HepG2 (cell line): ENCODE results near the gene ESYT2. TPM values are rescaled to one million over a fixed set of nuclear protein-coding genes. Genes with fewer than 3 reads are reported as not detected.

Experiments used
- ATAC-seq: fragments of 200-7000 bp; cut with Tn5 transposase; 3 replicates; pipeline ENCODE4 v1.9.1; 2020; ENCODE audit warnings: mild to moderate bottlenecking, moderate library complexity
- BruUV-seq: library from RNA; stranded (reverse); fragments of 400-500 nt; replicated peaks from 2 replicates; lab custom pipeline; 2021; lab: Mats Ljungman, UMichigan
- CTCF ChIA-PET: fragments of 300-600 bp; formaldehyde crosslinking; extraction: SDS; loops from one replicate; lab custom pipeline; 2021; ENCODE audit warnings: low total read pairs, inconsistent platforms, low intra/inter-chr PET ratio; lab: Yijun Ruan, JAX
- POLR2A ChIA-PET: fragments of 350-600 bp; sonication (Branson Sonifier 250); formaldehyde crosslinking; loops from one replicate; lab custom pipeline; 2020; ENCODE audit warnings: antibody characterized with exemption, inconsistent platforms; lab: Yijun Ruan, JAX
- DNase-seq: peaks from one replicate; pipeline ENCODE4 v3.0.0-alpha.2; 2015; ENCODE audit warnings: low spot score
- FAIRE-seq: peaks from 3 replicates; lab custom pipeline; 2011; peaks lifted over from hg19 to GRCh38; lab: Jason Lieb, UNC
- H2AFZ ChIP-seq: one replicate; pipeline ENCODE4 v1.6.1; 2011; ENCODE audit warnings: low read length, inconsistent platforms
- H3K27ac ChIP-seq: fragments of 300-600 bp; 3 replicates; pipeline ENCODE4 v1.8.0; 2011; ENCODE audit warnings: mixed run types, mild to moderate bottlenecking, mixed read lengths, low read length, inconsistent platforms; ENCODE audit not compliant: insufficient read depth; ENCODE audit errors: extremely low read length
- H3K27me3 ChIP-seq, 2 experiments: fragments of 200-600 bp in 1 of 2; 2 replicates in 1 of 2; 3 replicates in 1 of 2; pipeline versions ENCODE4 v1.6.0 to v1.8.0; 2011; ENCODE audit warnings: low read length in 2 of 2, mild to moderate bottlenecking in 2 of 2, moderate library complexity in 2 of 2, inconsistent platforms in 1 of 2; ENCODE audit not compliant: insufficient read depth in 2 of 2, control insufficient read depth in 1 of 2
- H3K36me3 ChIP-seq, 2 experiments: fragments of 200-600 bp in 1 of 2; replicated peaks in 1 of 2; 2 replicates in 1 of 2; 3 replicates in 1 of 2; pipeline versions ENCODE4 v1.5.1 to v1.8.0; 2011; ENCODE audit warnings: low read length in 2 of 2, inconsistent platforms in 1 of 2; ENCODE audit not compliant: insufficient read depth in 2 of 2, control insufficient read depth in 1 of 2
- H3K4me1 ChIP-seq: 2 replicates; pipeline ENCODE4 v1.5.1; 2012; ENCODE audit warnings: low read length, inconsistent platforms; ENCODE audit not compliant: insufficient read depth
- H3K4me2 ChIP-seq: 2 replicates; pipeline ENCODE4 v1.6.0; 2011; ENCODE audit warnings: low read depth, low read length, inconsistent platforms
- H3K4me3 ChIP-seq, 3 experiments: fragments of 200-600 bp in 1 of 3; sonication (generic), shearing (Covaris generic) in 1 of 3; replicated peaks in 1 of 3; 2 replicates each; pipeline ENCODE4 v1.5.1; 2011 to 2016; ENCODE audit warnings: low read length in 3 of 3, inconsistent platforms in 2 of 3, low read depth in 2 of 3, mild to moderate bottlenecking in 2 of 3, control low read depth in 1 of 3, mixed read lengths in 1 of 3; ENCODE audit not compliant: insufficient read depth in 1 of 3
- H3K79me2 ChIP-seq: one replicate; pipeline ENCODE4 v1.6.1; 2011; ENCODE audit warnings: low read length, inconsistent platforms; ENCODE audit not compliant: insufficient read depth
- H3K9ac ChIP-seq: 2 replicates; pipeline ENCODE4 v1.6.0; 2011; ENCODE audit warnings: mild to moderate bottlenecking, low read depth, low read length, inconsistent platforms; ENCODE audit not compliant: insufficient read depth
- H3K9me3 ChIP-seq: 2 replicates; pipeline ENCODE4 v1.5.1; 2012; ENCODE audit warnings: mild to moderate bottlenecking, low read length
- H4K20me1 ChIP-seq: 2 replicates; pipeline ENCODE4 v1.6.0; 2011; ENCODE audit warnings: inconsistent platforms, mild to moderate bottlenecking, low read length, moderate library complexity; ENCODE audit not compliant: insufficient read depth
- CBFB ChIP-seq: sonication (generic); formaldehyde crosslinking; IDR thresholded peaks from 2 replicates; pipeline ENCODE4 v1.4.0; 2020; ENCODE audit warnings: missing genetic modification reagents
- CBX2 ChIP-seq, 2 experiments: fragments of 200-600 bp in 1 of 2; sonication (generic); formaldehyde crosslinking in 1 of 2; IDR thresholded peaks; 2 replicates each; pipeline versions ENCODE4 v1.7.0 to v1.8.1; 2018 to 2022; ENCODE audit warnings: low read depth in 2 of 2, low read length in 1 of 2, mild to moderate bottlenecking in 1 of 2, missing genetic modification reagents in 1 of 2
- HMG20A ChIP-seq: IDR thresholded peaks from 2 replicates; pipeline ENCODE4 v1.6.1; 2016; ENCODE audit warnings: borderline replicate concordance
- HOXD1 ChIP-seq: sonication (generic); formaldehyde crosslinking; IDR thresholded peaks from 2 replicates; pipeline ENCODE4 v1.5.0; 2020; ENCODE audit warnings: missing genetic modification reagents
- MIER2 ChIP-seq: IDR thresholded peaks from 2 replicates; pipeline ENCODE4 v1.6.1; 2016; ENCODE audit warnings: missing biosample characterization, missing genetic modification reagents
- MTA1 ChIP-seq: sonication (generic); formaldehyde crosslinking; IDR thresholded peaks from 2 replicates; pipeline ENCODE4 v1.4.0; 2020; ENCODE audit warnings: missing genetic modification reagents, mild to moderate bottlenecking, borderline replicate concordance
- NFIC ChIP-seq: IDR thresholded peaks from 2 replicates; pipeline ENCODE4 v1.6.1; 2012; ENCODE audit warnings: mild to moderate bottlenecking, low read length, inconsistent platforms
- PLRG1 ChIP-seq: fragments of 450-650 bp; conservative IDR thresholded peaks from 2 replicates; pipeline ENCODE4 v1.6.1; 2016
- RBFOX2 ChIP-seq: fragments of 200-400 bp; formaldehyde crosslinking; IDR thresholded peaks from 2 replicates; pipeline ENCODE4 v1.6.1; 2017; ENCODE audit warnings: low read depth, mild to moderate bottlenecking, low read length
- TGIF2 ChIP-seq: IDR thresholded peaks from 2 replicates; pipeline ENCODE4 v1.6.1; 2016; ENCODE audit warnings: control low read depth, missing compliant biosample characterization
- ZNF251 ChIP-seq: sonication (generic); formaldehyde crosslinking; IDR thresholded peaks from 2 replicates; pipeline ENCODE4 v1.9.0; 2021; ENCODE audit warnings: mild to moderate bottlenecking, missing genetic modification reagents
- ZNF30 ChIP-seq: sonication (generic); formaldehyde crosslinking; IDR thresholded peaks from 2 replicates; pipeline ENCODE4 v1.5.0; 2020; ENCODE audit warnings: mild to moderate bottlenecking, missing genetic modification reagents
- ZNF430 ChIP-seq: sonication (generic); formaldehyde crosslinking; IDR thresholded peaks from 2 replicates; pipeline ENCODE4 v1.9.0; 2021; ENCODE audit warnings: mild to moderate bottlenecking, missing genetic modification reagents
- ZNF468 ChIP-seq: sonication (generic); formaldehyde crosslinking; IDR thresholded peaks from 2 replicates; pipeline ENCODE4 v1.8.0; 2022; ENCODE audit warnings: mild to moderate bottlenecking, moderate library complexity, missing genetic modification reagents
- ZNF749 ChIP-seq: sonication (generic); formaldehyde crosslinking; IDR thresholded peaks from 2 replicates; pipeline ENCODE4 v1.8.0; 2022; ENCODE audit warnings: mild to moderate bottlenecking, missing genetic modification reagents, moderate library complexity, borderline replicate concordance
- ZSCAN29 ChIP-seq: sonication (generic); formaldehyde crosslinking; conservative IDR thresholded peaks from 2 replicates; pipeline ENCODE4 v1.4.0; 2020; ENCODE audit warnings: mild to moderate bottlenecking, missing genetic modification reagents
- WGBS: methylation state at CpG from one replicate; pipeline ENCODE4 v1.1.6; 2017; ENCODE audit warnings: low lambda C conversion rate; 5-methylcytosine and 5-hydroxymethylcytosine counted together
- in situ Hi-C: cut with HindIII; loops from 2 replicates; pipeline ENCODE4 v1.10.0; 2017; ENCODE audit warnings: low pct_unique_long_range_greater_than_20kb; ENCODE audit not compliant: extremely low pct_ligation_motif_present
- intact Hi-C: fragments of 100-400 bp; cut with micrococcal nuclease; formaldehyde crosslinking; loops from one replicate; pipeline ENCODE4 v1.10.0; 2022; ENCODE audit not compliant: unreplicated experiment
- polyA plus RNA-seq, 8 experiments: library from polyadenylated mRNA; depleted of rRNA in 3 of 8; stranded (reverse) in 7 of 8; unstranded in 1 of 8; fragments of >200 nt; fragmentation: Illumina TruSeq in 4 of 8; extraction: Trizol in 4 of 8; gene quantifications; 2 replicates each; pipeline versions ENCODE4 v1.2.1 to v1.2.3, GENCODE V29; 2011 to 2016; ENCODE audit warnings: low read depth in 4 of 8, missing spikeins in 1 of 8, mixed read lengths in 1 of 8; ENCODE audit not compliant: insufficient read depth in 1 of 8
- total RNA-seq, 5 experiments: library from RNA; depleted of rRNA; stranded (reverse); fragments of >200 nt; fragmentation: Illumina TruSeq; extraction: Trizol; gene quantifications; 2 replicates each; pipeline ENCODE4 v1.2.3, GENCODE V29; 2016; ENCODE audit warnings: low read depth in 1 of 5
- TF ChIP-seq, protein P1 (sequence below): IDR thresholded peaks from 2 replicates; pipeline ENCODE4 v1.6.1; 2016; ENCODE audit warnings: mild to moderate bottlenecking, missing biosample characterization, missing genetic modification reagents
- TF ChIP-seq, protein P2 (sequence below): sonication (generic); formaldehyde crosslinking; conservative IDR thresholded peaks from 2 replicates; pipeline ENCODE4 v1.8.0; 2022; ENCODE audit warnings: low read depth, missing genetic modification reagents
- TF ChIP-seq, protein P3 (sequence below): sonication (generic); formaldehyde crosslinking; IDR thresholded peaks from 2 replicates; pipeline ENCODE4 v1.8.1; 2023; ENCODE audit warnings: mild to moderate bottlenecking, missing genetic modification reagents

ESYT2 gene
- total and polyA plus RNA-seq, 2 of the 13 experiments (the other 11 are each of a cell fraction or from before 2014, with no cell fraction given) = 28.5 to 37.3 TPM

DNA sequence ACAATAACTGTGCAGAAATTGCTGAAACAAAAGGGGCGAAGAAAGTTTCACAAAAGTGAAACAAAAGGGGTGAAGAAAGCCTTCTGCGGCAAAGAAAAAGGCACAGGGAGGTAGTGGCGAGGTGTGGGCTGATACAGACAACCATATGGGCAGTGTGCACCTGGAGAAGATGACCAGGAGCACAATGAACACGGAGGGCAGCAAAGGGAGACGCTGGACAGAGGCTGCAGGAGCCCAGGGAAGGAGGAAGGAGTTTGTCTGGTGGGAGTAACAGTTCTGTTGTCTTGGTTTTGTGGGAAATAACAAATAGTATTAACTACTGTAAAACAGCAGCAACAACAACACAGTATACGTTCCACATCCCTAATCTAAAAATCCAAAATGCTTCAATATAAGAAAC, 42.4 kb downstream of the ESYT2 start:
- H3K79me2 ChIP-seq = no peaks in the 10 kb centered on the region
- peaks cover 19 to 70% of the 10 kb centered on the region in 2 experiments for H3K36me3 ChIP-seq
- no peak overlapping the region for H3K9ac ChIP-seq
- WGBS = 98% methylated on average over 6 of the region's 6 CpGs
- ATAC-seq (no peak), DNase-seq (no peak), FAIRE-seq (no peak)
- POLR2A ChIA-PET = no interaction called here
- H3K4me2 ChIP-seq = no peak overlapping the region
- H3K4me1 ChIP-seq = no peaks in the 10 kb centered on the region
- no peak for TF ChIP-seq ZNF468 (CRISPR knock-in tag)
- TF ChIP-seq MIER2 (CRISPR knock-in tag) = no peak
- TF ChIP-seq, protein P1, sequence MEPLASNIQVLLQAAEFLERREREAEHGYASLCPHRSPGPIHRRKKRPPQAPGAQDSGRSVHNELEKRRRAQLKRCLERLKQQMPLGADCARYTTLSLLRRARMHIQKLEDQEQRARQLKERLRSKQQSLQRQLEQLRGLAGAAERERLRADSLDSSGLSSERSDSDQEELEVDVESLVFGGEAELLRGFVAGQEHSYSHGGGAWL = no peak
- no peak for TF ChIP-seq TGIF2 (CRISPR knock-in tag)
- TF ChIP-seq RBFOX2 = no peak
- TF ChIP-seq ZSCAN29 (CRISPR knock-in tag) = no peak
- TF ChIP-seq ZNF749 (CRISPR knock-in tag) = no peak
- CTCF ChIA-PET = no interaction called here
- H3K27ac ChIP-seq = no peak overlapping the region
- intact Hi-C loops (no loop called here), in situ Hi-C loops (no loop called here)
- no peak overlapping the region for H2AFZ ChIP-seq
- H3K27me3 ChIP-seq = no peaks in the 10 kb centered on the region
- H3K9me3 ChIP-seq = no peaks in the 10 kb centered on the region
- H3K4me3 ChIP-seq = no peak overlapping the region
- no peaks in the 10 kb centered on the region for H4K20me1 ChIP-seq
- BruUV-seq = no TSS peak

DNA sequence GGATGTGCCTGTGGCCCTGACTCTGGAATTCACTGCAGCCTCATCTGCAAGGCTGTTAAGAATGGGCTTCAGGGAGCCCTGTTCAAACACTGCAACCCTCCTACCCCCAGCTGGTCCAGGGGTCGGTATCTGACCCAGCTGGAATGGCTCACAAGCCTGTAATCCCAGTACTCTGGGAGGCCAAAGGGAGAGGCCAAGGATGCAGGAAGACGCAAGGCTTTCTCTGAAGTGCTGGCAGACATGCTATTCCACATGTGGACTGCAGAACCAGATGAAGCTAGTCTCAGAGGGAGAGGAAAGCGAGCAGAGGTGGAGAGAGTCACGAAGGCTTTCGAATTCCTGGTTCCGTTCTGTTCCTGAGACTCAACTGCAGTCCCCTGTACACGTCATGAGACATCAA, 45.0 kb downstream of the ESYT2 start:
- intact Hi-C loops = loop anchor here (5.0 kb wide), 1 partner anchor 193 kb away; no protein-coding TSS in a partner anchor
- FAIRE-seq = no peak
- in situ Hi-C loops = no loop called here
- WGBS = 97% methylated on average over 6 of the region's 7 CpGs
- no peaks in the 10 kb centered on the region for H3K27me3 ChIP-seq
- H3K79me2 ChIP-seq = no peaks in the 10 kb centered on the region
- no peak overlapping the region for H3K4me2 ChIP-seq
- no peak overlapping the region for H3K4me3 ChIP-seq
- ChIA-PET POLR2A (no interaction called here), CTCF (no interaction called here)
- no peak overlapping the region for H3K9ac ChIP-seq
- H4K20me1 ChIP-seq = no peaks in the 10 kb centered on the region
- ATAC-seq = no peak
- no TSS peak for BruUV-seq
- H3K4me1 ChIP-seq = no peaks in the 10 kb centered on the region
- no peak overlapping the region for H2AFZ ChIP-seq
- no peaks in the 10 kb centered on the region for H3K9me3 ChIP-seq
- no peak overlapping the region for H3K27ac ChIP-seq
- peaks cover 21 to 65% of the 10 kb centered on the region in 2 experiments for H3K36me3 ChIP-seq
- DNase-seq = no peak
- TF ChIP-seq ZNF251 (CRISPR knock-in tag) = no peak
- no peak for TF ChIP-seq CBX2 (IDR thresholded peaks at IDR 0.05; ENCODE audit: low read depth, low read length)
- no peak for TF ChIP-seq CBX2 (CRISPR knock-in tag; IDR thresholded peaks at IDR 0.05; ENCODE audit: low read depth)
- TF ChIP-seq PLRG1 = no peak
- TF ChIP-seq CBFB (CRISPR knock-in tag) = no peak
- TF ChIP-seq, protein P2, sequence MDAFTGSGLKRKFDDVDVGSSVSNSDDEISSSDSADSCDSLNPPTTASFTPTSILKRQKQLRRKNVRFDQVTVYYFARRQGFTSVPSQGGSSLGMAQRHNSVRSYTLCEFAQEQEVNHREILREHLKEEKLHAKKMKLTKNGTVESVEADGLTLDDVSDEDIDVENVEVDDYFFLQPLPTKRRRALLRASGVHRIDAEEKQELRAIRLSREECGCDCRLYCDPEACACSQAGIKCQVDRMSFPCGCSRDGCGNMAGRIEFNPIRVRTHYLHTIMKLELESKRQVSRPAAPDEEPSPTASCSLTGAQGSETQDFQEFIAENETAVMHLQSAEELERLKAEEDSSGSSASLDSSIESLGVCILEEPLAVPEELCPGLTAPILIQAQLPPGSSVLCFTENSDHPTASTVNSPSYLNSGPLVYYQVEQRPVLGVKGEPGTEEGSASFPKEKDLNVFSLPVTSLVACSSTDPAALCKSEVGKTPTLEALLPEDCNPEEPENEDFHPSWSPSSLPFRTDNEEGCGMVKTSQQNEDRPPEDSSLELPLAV (CRISPR knock-in tag) = no peak
- TF ChIP-seq HMG20A (CRISPR knock-in tag) = no peak
- no peak for TF ChIP-seq ZNF30 (CRISPR knock-in tag)
- TF ChIP-seq, protein P3, sequence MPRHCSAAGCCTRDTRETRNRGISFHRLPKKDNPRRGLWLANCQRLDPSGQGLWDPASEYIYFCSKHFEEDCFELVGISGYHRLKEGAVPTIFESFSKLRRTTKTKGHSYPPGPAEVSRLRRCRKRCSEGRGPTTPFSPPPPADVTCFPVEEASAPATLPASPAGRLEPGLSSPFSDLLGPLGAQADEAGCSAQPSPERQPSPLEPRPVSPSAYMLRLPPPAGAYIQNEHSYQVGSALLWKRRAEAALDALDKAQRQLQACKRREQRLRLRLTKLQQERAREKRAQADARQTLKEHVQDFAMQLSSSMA (CRISPR knock-in tag) = no peak
- no peak for TF ChIP-seq MTA1
- TF ChIP-seq HOXD1 (CRISPR knock-in tag) = no peak
- no peak for TF ChIP-seq ZNF468 (CRISPR knock-in tag)
- no peak for TF ChIP-seq ZNF430 (CRISPR knock-in tag)
- TF ChIP-seq NFIC = no peak
